ENCODE measurements around the gene CTNNA2. TPM values are rescaled to one million over a fixed set of nuclear protein-coding genes. Genes with fewer than 3 reads are reported as not detected.

The CTNNA2 gene
- total RNA-seq, 1 donor from 2014 or later: 43.5 TPM

DNA sequence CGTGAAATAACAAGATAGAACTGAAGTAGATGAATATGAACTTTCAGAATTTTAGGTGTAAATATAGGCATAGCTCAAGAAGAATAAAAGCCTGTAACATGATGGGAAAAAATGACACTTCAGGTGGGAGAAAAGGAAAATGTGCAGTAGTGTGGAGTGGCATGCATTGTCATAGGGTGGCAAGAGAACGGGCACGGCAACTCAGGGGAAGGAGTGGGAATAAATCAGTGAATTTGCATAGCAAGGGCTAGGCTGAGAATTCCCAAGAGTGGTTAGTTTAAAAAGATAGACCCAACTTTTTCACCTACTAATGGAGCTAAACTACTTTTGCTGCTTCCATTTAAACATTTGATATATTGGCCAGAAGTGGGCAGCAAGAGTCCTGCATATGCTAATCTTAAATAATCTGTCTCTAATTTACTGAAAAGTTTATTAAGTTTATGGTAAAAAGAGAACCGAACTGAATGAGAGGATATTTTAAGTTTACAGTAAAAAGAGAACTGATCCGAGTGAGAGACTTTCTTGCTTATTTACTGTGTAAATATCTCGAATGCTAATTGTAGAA, 228.1 kb downstream of the CTNNA2 start:
- Histone ChIP-seq H3K9me3 (ENCODE audit: low read depth) (no peaks in the 10 kb centered on the region), H3K4me2 (no peak overlapping the region), H3K9ac (no peak overlapping the region), H2AFZ (replicated peaks) (no peak overlapping the region), H3K36me3 (no peaks in the 10 kb centered on the region), H3K79me2 (ENCODE audit: low read depth) (no peaks in the 10 kb centered on the region), H3K27me3 (no peaks in the 10 kb centered on the region), H4K20me1 (ENCODE audit: low read depth) (no peaks in the 10 kb centered on the region), H3F3A (ENCODE audit: low read depth) (no peaks in the 10 kb centered on the region), H3K27ac (no peak overlapping the region), H3K4me1 (peaks cover 11% of the 10 kb centered on the region), H3K4me3 (no peak overlapping the region)
- Mint-ChIP-seq H3K9me3 (no peaks in the 10 kb centered on the region), H3K27ac (no peak overlapping the region), H3K27me3 (ENCODE audit: insufficient read depth, low read depth) (no peaks in the 10 kb centered on the region), H3K36me3 (peaks cover 12% of the 10 kb centered on the region), H3K4me3 (no peak overlapping the region), H3K4me1 (no peaks in the 10 kb centered on the region)
- TF ChIP-seq EZH2 (IDR thresholded peaks at IDR 0.05) (no peak), EZH2phosphoT487 (IDR thresholded peaks at IDR 0.05) (no peak)
- TF ChIP-seq, protein P1, sequence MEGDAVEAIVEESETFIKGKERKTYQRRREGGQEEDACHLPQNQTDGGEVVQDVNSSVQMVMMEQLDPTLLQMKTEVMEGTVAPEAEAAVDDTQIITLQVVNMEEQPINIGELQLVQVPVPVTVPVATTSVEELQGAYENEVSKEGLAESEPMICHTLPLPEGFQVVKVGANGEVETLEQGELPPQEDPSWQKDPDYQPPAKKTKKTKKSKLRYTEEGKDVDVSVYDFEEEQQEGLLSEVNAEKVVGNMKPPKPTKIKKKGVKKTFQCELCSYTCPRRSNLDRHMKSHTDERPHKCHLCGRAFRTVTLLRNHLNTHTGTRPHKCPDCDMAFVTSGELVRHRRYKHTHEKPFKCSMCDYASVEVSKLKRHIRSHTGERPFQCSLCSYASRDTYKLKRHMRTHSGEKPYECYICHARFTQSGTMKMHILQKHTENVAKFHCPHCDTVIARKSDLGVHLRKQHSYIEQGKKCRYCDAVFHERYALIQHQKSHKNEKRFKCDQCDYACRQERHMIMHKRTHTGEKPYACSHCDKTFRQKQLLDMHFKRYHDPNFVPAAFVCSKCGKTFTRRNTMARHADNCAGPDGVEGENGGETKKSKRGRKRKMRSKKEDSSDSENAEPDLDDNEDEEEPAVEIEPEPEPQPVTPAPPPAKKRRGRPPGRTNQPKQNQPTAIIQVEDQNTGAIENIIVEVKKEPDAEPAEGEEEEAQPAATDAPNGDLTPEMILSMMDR (IDR thresholded peaks at IDR 0.05): no peak
- no peak for DNase-seq (ENCODE audit: low spot score)

DNA sequence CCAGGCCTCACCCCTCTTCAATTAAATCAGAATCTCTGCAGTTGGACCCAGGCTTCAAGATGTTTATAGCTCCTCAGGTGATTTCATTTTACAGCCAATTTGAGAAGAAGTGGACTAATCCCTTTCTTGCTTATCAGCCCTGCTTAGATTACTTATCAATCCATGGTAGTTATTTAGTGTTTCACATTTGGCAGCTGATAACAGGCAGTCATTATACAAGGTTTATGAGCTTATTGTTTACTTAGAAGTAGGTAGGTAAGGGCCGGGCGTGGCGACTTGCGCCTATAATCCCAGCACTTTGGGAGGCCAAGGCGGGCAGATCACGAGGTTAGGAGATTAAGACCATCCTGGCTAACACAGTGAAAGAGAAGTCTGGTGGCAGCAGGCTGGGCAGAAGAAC, 237.5 kb downstream of the CTNNA2 start:
- Mint-ChIP-seq H3K4me3 (no peak overlapping the region), H3K36me3 (peaks cover 10% of the 10 kb centered on the region)
- TF ChIP-seq EZH2phosphoT487 (IDR thresholded peaks at IDR 0.05): no peak
- no peak for TF ChIP-seq EZH2 (IDR thresholded peaks at IDR 0.05)
- TF ChIP-seq, protein P1 (IDR thresholded peaks at IDR 0.05): no peak

DNA sequence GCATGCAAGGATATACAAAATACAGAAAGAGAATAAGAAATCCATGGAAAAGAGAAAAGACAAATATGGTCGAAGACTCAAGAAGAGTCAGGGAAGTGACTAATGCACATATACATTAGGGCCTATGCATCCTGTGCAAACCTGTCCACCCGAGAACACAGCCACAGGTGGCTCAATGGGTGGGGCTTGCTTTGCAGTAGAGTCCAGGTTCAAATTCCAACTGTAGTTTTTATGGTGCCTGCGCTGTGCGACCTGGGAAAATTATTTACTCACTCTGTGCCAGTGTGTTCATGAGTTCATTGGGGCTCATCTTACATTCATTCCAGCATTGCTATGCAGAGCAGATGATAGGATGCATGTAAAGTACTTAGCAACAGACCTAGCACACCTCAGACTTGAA, 244.7 kb downstream of the CTNNA2 start:
- H3K27me3 Mint-ChIP-seq (ENCODE audit: insufficient read depth, low read depth): no peaks in the 10 kb centered on the region
- H3K27ac ChIP-seq: no peak overlapping the region
- no peaks in the 10 kb centered on the region for H4K20me1 ChIP-seq (ENCODE audit: low read depth)
- no peak for DNase-seq (ENCODE audit: low spot score)
- H3K4me2 ChIP-seq: no peak overlapping the region
- H3F3A ChIP-seq (ENCODE audit: low read depth): no peaks in the 10 kb centered on the region
- H3K27me3 ChIP-seq: no peaks in the 10 kb centered on the region
- no peaks in the 10 kb centered on the region for H3K4me1 Mint-ChIP-seq
- no peaks in the 10 kb centered on the region for H3K79me2 ChIP-seq (ENCODE audit: low read depth)
- no peak overlapping the region for H3K4me3 Mint-ChIP-seq
- no peak overlapping the region for H3K4me3 ChIP-seq
- H3K36me3 ChIP-seq: no peaks in the 10 kb centered on the region
- TF ChIP-seq, protein P1 (IDR thresholded peaks at IDR 0.05): no peak
- H2AFZ ChIP-seq (replicated peaks): no peak overlapping the region
- peaks cover 11% of the 10 kb centered on the region for H3K4me1 ChIP-seq
- H3K9me3 Mint-ChIP-seq: no peaks in the 10 kb centered on the region
- H3K9ac ChIP-seq: no peak overlapping the region
- H3K36me3 Mint-ChIP-seq: no peaks in the 10 kb centered on the region
- H3K9me3 ChIP-seq (ENCODE audit: low read depth): no peaks in the 10 kb centered on the region
- H3K27ac Mint-ChIP-seq: no peak overlapping the region

More for the DNA sequence above, 237.5 kb downstream of the CTNNA2 start:
- H3K27ac Mint-ChIP-seq: no peak overlapping the region
- Histone ChIP-seq H3K27me3 (no peaks in the 10 kb centered on the region), H2AFZ (replicated peaks) (no peak overlapping the region), H3K79me2 (ENCODE audit: low read depth) (no peaks in the 10 kb centered on the region), H3K36me3 (no peaks in the 10 kb centered on the region), H3K9ac (no peak overlapping the region), H3K4me1 (no peaks in the 10 kb centered on the region), H3K4me3 (no peak overlapping the region), H3F3A (ENCODE audit: low read depth) (no peaks in the 10 kb centered on the region), H3K4me2 (no peak overlapping the region), H4K20me1 (ENCODE audit: low read depth) (no peaks in the 10 kb centered on the region), H3K27ac (no peak overlapping the region), H3K9me3 (ENCODE audit: low read depth) (no peaks in the 10 kb centered on the region)
- H3K4me1 Mint-ChIP-seq: no peaks in the 10 kb centered on the region
- DNase-seq (ENCODE audit: low spot score): no peak
- H3K27me3 Mint-ChIP-seq (ENCODE audit: insufficient read depth, low read depth): no peaks in the 10 kb centered on the region
- H3K9me3 Mint-ChIP-seq: no peaks in the 10 kb centered on the region

Measured in neural progenitor cell (in vitro differentiated cells).